GM18526 (cell line): ENCODE data around the gene COL5A1.

ENCODE experiments used
- POLR2A ChIP-seq: IDR thresholded peaks from 3 replicates; pipeline ENCODE4 v1.6.1; 2011; ENCODE audit not compliant: insufficient read length; ENCODE audit errors: extremely low read depth

COL5A1 gene

DNA sequence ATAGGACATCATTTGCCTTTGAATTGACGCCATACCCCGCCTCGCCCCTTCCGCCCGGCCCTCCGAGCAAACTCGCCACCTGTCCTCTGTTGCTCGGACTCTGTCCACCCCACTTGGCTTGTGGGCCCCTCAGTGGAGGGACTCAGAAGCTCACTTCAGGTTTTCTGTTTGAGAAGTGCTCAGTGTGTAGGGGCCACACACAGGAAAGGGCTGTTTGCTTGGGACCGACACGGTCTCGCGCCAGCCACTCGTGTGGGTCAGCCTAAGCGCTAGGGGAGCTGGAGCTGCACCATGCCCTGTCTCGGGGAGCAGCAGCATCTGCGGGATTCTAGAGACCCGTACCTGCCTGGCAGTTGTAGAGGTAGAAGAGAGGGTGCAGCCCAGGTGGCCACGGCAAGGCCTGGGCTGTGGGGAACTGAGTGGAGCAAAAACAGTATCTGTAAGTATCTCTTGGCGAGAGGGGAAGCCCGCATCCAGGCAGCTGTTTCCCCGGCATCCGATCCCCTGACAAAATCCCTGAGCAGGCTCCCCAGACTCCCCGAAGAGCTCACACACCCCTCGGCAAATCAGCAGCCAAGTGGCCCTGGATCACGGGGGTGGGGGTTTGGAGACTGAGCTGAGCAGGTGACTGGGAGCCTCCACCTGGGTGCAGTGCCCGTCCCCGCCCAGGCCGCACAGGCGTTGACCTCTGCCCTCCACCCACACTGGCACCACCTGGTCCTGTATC, 52.2 kb downstream of the COL5A1 start:
- TF ChIP-seq POLR2A = no peak

DNA sequence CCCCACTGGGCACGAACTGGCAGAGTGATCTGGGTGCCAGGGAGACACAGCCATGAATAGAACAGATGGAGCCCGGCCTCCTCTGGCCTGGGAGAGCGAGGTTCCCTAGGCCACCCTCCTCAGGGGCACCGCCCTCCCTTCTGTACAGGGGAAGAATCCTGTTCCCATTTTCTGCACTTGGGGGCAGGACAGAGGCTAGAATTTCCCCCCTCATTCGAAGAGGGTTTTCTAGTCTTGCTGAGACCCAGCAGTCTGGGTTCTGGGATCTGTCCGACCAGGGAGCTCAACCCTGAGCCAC, 52.7 kb downstream of the COL5A1 start:
- no peak for TF ChIP-seq POLR2A

DNA sequence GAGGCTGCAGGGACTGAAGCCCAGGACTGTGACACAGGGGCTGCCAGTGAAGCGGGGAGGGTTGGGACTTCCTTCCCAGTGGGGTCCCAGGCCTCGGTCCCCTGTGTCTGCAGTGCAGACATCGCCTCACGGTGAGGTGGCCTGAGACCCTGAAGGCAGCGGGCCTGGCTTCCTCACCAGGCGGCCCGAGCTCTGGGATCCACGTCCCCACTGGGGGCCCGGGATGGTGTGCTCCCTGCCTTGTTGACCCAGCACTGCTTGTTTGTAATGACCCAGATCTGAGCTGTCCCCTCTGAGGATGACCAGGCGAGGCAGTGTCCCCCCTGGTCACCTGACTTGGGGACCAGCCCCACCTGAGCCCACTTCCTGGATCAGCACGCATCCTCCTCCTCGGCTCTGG, 53.1 kb downstream of the COL5A1 start:
- no peak for TF ChIP-seq POLR2A

DNA sequence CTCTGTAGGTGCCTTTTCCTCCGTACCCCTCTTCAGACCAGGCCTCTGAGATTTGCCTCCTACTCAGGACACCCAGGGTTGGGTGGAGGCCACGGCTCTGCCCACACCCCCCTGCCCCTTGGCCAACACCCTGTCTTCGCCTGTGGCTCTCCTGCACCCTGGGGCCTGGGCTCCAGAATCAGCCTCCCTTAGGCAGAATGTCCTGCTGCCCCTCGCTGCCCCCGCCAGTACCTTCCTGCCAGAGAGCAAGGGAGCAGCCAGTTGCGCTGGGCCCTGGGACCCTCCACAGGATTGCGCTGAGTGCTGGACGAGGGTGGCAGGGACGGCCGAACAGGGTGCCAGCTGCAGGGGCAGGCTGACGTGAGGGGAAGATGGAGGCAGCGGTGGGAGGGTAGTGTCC, 53.5 kb downstream of the COL5A1 start:
- TF ChIP-seq POLR2A = no peak

DNA sequence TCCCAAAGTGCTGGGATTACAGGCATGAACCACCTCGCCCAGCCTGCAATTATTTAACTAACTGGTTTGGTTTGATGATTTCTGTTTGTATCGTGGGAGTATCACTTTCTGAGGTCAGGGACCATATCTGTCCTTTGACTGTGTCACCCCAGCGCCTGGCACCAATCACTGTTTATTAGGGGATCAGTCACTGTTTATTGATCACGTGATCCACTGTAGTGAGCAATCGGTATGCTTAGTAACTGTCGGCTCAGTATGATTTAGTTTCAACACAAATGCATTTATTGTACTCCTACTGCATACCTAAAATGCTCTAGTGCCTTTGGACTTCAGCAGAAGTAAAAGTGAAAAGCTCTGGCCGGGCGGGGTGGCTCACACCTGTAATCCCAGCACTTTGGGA, 54.8 kb downstream of the COL5A1 start:
- TF ChIP-seq POLR2A = no peak

DNA sequence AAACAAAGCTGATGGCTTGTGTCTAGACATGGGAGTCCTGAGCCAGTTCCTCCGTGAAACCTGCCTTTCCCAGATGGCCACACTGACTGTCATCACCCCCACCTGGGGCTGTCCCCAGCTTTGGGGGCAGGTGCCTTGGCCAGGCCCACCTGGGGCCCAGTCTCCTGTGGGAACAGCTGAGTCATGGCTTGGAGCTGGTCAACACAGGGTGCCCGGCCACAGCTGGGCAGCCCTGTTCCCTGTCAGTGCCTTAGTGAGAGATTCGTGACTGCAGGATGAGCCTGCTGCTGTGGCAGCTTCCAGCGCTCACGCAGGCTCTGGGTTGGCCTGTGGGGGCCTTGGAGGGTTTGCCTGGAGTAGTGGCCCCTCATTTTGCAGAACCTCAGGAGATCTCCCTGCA, 56.5 kb downstream of the COL5A1 start:
- TF ChIP-seq POLR2A = no peak

DNA sequence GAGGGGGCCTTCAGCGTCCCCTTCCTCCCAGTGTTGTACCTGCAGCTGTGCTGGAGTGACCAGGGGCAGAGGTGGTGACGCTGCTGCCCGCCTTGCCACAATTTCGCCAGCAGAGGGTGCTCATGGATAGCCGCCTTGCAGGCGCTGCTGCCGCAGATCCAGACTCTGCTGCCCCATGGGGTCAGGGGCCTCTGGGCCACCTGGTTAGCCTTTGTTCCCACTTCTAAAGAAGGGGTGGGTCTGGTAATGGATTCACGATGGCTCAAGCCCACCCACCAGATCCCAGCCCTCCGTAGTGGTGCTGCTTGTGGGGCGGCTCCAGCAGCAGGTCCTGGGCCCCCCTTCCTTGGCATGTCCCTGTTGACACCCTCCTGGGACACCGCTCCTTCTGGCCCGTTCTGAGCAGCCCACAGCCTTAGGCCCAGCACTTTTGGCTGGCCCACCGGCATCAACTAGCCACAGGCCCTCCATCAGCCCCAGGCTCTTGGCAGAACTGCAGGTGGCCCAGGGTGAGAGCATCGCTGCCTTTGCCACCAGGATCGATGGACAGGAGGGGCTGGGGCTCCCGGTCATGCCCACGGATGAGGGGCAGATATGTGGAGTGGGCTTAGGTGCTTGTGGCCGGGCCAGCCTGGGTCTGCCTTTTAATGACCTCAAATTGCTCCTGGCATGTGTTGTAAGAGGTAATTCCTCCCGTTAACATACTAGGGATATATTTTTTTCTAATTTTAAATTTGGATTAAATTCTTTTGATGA, 57.2 kb downstream of the COL5A1 start:
- TF ChIP-seq POLR2A = no peak

DNA sequence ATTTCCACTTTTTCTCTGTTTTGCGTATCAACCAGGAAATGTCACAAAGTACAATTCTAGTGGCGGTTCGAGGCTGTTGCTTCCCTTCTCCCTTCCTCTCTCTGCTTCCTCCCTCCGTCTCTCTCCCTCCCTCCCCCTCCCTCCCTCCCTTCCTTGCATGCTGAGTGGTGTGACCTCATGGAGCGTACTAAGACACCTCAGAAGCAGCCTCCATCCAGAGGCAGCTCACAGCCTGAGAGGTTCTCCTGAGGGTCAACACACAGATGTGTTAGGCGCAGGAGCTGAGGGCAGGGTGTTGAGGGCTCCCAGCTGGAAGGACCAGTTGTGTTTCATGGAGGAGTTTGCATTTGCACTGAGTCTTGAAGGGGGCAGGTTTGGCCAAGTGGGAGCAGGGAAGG, 57.7 kb downstream of the COL5A1 start:
- no peak for TF ChIP-seq POLR2A

DNA sequence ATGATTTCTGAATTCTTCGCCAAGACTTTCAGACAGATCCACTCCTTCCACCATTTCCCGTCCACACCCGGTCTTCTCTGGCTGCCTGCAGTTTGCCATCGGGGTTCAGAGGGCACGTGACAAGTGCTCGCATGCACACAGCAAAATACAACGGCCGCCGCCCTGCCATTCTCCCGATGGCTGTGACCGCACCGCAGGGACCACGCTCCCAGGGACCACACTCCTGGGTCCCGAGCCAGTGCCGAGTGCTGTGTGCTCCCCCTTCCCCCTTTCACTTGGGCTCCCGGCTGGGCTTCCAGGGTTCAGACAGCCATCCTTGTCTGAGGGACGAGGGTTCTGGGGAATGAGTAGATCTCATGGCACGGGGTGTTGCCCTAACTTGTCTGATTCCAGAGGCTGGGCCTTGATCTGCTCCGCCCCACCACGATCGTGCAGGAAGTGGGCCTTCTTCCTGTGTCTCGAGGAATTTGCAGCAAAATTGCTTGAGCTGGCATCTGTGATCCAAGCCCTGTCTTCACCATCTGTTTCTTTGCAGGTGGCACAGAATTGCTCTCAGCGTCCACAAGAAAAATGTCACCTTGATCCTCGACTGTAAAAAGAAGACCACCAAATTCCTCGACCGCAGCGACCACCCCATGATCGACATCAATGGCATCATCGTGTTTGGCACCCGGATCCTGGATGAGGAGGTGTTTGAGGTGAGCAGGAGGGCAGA, 59.2 kb downstream of the COL5A1 start:
- TF ChIP-seq POLR2A = no peak

DNA sequence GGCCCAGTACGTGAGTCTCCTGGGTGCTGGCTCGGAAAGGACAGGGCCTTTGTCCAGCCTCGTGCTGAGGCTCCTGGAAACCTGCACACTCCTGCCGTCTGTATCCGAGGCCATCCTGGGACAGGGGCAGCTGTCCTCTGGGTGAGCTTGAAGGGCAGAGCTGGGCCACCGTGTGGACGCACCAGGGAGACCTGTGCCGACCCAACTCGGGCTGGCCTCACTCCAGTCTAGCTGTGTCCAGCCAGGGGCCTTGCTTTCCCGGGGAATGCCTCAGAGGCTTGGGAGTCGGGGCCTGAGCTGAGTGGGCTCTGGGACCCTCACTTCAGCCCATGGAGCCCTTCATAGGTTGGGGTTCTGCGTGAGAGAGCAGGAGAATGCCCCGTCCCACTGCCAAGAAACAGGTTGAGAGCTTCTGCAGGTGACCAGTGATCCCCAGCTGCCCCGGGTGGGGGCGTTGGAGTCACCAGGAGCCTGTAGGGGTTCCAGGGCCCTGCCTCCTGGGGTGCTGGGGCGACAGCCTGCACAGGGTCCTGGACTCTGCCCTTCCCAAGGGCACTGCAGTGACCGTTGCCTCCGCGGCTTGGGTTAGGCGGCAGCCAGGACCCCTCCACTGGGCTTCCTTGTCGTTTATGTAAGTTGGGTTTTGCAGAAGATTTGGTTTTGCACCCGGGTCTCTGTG, 60.1 kb downstream of the COL5A1 start:
- TF ChIP-seq POLR2A = no peak

DNA sequence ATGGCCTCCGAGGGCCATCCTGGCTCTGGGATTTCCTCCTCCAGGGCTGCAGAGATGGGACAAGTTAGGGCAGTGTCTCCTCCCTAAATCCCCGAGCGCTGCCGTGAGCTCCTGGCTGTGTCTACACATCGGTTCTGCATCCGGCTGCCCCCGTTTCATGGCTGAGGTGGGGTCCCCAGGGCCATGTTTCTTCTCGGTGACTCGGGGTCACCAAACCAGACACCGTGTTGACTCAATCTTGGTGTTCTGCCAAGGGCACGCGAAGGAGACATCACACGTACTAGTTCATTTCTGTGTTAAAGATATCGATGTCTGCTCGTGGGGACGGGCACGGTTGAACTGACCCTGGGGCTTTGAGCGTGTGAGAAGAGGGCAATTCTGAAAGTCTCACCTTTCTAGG, 60.7 kb downstream of the COL5A1 start:
- TF ChIP-seq POLR2A = no peak

DNA sequence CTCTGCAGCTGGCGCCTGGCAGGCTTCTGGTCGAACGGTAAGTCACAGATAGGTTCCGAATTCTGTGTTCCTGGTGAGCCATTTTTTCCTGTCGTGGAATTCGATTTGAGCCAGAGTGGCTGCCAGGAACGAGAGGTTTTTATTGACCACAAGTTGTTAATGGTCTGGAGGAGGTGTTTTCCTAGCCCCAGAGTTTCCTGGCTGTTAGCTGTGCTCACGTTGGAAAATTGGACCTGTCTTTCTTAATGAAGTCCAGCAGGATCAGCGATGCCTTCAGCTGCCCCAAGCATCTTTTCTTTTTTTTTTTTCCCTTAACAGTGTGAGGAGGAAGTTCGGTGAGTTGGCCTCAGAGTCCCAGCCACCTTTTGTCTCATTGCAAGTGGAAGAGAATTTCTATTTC, 62.9 kb downstream of the COL5A1 start:
- TF ChIP-seq POLR2A = no peak

DNA sequence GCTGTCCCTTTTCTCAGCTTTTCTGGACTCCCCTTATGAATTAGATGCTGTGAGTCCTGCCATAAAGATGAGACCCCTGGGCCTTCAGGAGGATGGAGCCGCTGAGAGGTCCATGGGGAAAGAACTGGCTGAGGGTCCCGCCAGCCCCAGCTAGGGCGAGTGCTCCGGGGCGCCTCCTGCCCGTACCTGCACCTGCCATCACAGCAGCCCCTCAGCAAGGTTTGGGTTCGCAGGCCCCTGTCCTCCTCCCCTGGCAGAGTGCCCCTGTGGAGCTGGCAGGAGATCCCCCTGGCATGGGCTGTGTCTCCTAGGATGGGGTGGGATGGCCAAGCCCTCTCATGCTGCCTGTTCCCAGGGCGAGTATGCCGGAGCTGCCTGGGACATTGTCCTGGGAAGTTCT, 64.2 kb downstream of the COL5A1 start:
- TF ChIP-seq POLR2A = no peak

DNA sequence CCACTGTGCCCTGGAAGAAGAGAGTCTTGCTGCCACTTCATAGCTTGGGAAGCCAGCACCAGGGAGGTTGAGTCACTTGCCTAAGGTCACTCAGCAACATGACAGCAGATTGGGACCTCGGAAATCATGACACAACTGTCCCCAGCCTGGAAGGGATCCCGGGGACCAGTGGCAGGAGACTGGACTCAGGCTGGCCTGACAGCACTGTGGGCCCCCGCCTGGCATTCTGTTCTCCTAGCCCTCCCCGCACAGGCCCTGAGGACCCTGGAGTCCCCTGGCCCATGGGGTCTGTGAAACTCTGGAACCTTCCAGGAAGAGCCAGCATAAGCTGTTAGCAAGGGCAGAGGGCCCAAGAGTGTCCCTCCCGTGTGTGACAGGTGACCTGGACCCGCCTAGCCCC, 64.9 kb downstream of the COL5A1 start:
- TF ChIP-seq POLR2A = no peak

DNA sequence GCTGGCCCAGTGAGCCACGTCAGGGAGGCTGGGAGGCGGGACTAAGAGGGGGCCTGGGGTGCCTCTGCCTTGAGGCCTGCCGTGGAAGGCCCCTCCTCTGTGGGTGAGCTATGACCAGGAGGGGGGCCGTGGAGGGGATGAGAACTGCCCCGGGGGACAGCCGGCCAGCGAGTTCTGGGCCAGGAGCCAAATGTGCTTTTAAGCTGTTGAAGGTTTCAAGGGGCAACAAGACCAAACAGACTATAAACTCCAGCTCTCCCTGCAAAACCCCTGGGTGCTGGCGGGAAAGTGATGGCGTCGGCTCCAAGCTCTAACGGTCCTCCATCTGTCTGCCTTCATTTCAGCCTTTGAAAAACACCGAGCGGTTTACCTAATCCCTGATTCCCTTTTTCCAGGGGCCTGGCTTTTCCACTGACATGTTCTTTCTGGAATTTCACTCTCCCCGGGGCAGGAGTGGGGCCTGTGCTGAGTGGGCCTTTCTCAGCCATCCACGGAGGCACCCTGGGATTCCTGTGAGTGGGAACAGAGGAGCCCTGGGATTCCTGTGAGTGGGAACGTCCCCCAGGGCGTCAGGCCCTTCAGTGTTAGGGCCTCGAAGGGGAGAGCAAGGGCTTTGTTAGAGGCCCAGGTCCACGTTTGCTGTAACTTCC, 65.6 kb downstream of the COL5A1 start:
- no peak for TF ChIP-seq POLR2A
